ENCODE results near the gene AUTS2. TPM values are rescaled to one million over a fixed set of nuclear protein-coding genes. Genes with fewer than 3 reads are reported as not detected.

The AUTS2 gene
- total and polyA plus RNA-seq, 10 of the 15 experiments (the other 5 are each of a cell fraction or from before 2014, with no cell fraction given): 6.4 to 55.6 (median 21.6) TPM

DNA sequence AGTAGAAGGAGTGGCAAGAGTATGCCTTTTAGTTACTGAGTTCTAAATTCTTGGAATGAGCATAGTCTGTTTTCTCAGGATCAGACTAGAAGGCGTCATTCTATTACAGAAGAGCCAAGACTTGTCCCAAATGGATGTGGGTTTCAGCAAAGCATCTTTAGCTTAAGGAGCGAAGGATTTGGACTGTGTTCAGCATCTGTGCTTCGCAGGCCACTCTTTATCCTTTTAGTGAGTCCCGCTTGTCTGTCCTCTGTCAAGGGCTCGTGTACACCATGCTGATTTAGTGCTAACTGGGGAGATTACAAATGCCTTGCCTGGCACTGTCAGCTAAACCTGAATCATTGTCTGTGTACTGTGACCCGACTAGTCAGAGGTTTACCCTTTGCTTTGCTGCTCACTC lies 465.7 kb downstream of the AUTS2 start:
- ChIA-PET POLR2A (no interaction called here), CTCF (no interaction called here), SMC1A (ENCODE audit: uncharacterized antibody, unreplicated experiment) (interaction anchor here (0.5 to 2.2 kb wide), 3 partner anchors 8 to 1029 kb away, joined by 3 to 14 read pairs (median 3); no protein-coding TSS in a partner anchor), RAD21 (ENCODE audit: unreplicated experiment) (interaction anchor here (1.4 kb wide), 1 partner anchor 13 kb away, joined by 3 read pairs; no protein-coding TSS in a partner anchor)
- 57% methylated on average over 6 of the region's 6 CpGs for WGBS (ENCODE audit: insufficient coverage, insufficient replicate concordance, low lambda C conversion rate, missing lambda C conversion rate)
- no peak for FAIRE-seq
- Histone ChIP-seq H3K9ac (ENCODE audit: control insufficient read depth, insufficient read depth, low read length) (no peak overlapping the region), H3K36me3 (ENCODE audit: control insufficient read depth in 2 of 2, insufficient read depth in 2 of 2, low read length in 1 of 2) (no peaks in the 10 kb centered on the region), H3K9me3 (replicated peaks; ENCODE audit: control insufficient read depth, insufficient read depth, low read length) (no peaks in the 10 kb centered on the region), H2AFZ (ENCODE audit: control insufficient read depth, low read depth, low read length) (no peak overlapping the region), H3K27ac (ENCODE audit: control insufficient read depth, insufficient read depth) (no peak overlapping the region), H3K79me2 (ENCODE audit: control insufficient read depth, insufficient read depth, low read length) (no peaks in the 10 kb centered on the region), H3K4me2 (ENCODE audit: control insufficient read depth, insufficient read depth) (no peak overlapping the region), H3K27me3 (replicated peaks in 1 of 2; ENCODE audit: control insufficient read depth in 2 of 2, insufficient read depth in 2 of 2, low read length in 1 of 2) (no peaks in the 10 kb centered on the region), H3K4me1 (ENCODE audit: control insufficient read depth, insufficient read depth, low read length) (peaks cover 2% of the 10 kb centered on the region; the same call in 1 of the 2 replicates), H3K4me3 (no peak overlapping the region), H4K20me1 (ENCODE audit: control insufficient read depth, insufficient read depth) (no peaks in the 10 kb centered on the region)
- no TSS peak for BruUV-seq (replicated peaks)
- DNase-seq (ENCODE audit: low read depth, low spot score): no peak
- TF ChIP-seq JUND (IDR thresholded peaks at IDR 0.05; ENCODE audit: low read depth, low read length) (no peak), MEF2B (IDR thresholded peaks at IDR 0.05; ENCODE audit: partially characterized antibody, poor library complexity, severe bottlenecking) (no peak), NFYA (IDR thresholded peaks at IDR 0.05; ENCODE audit: borderline replicate concordance, low read depth, low read length) (no peak), RBBP5 (conservative IDR thresholded peaks at IDR 0.05) (no peak), RAD51 (IDR thresholded peaks at IDR 0.05) (no peak), MYB (IDR thresholded peaks at IDR 0.05; ENCODE audit: borderline replicate concordance, low read depth, low read length) (no peak), ATF3 (IDR thresholded peaks at IDR 0.05; ENCODE audit: borderline replicate concordance, extremely low read depth, low read depth, low read length) (no peak), NFXL1 (IDR thresholded peaks at IDR 0.05; ENCODE audit: borderline replicate concordance) (no peak), MYC (IDR thresholded peaks at IDR 0.05; ENCODE audit: insufficient read depth, insufficient read length, insufficient replicate concordance, low read length, severe bottlenecking) (no peak)
- ATAC-seq: no peak
- intact Hi-C loops (cut with micrococcal nuclease; ENCODE audit: unreplicated experiment) (no loop called here), in situ Hi-C loops (cut with MboI) (no loop called here)

Measured in GM12878 (cell line).